Measurements from ENCODE around the gene LAMC2. TPM values are rescaled to one million over a fixed set of nuclear protein-coding genes. Genes with fewer than 3 reads are reported as not detected.

Gene LAMC2
- total RNA-seq, 1 donor from 2014 or later: 0.36 TPM

GRCh38 chr1:183263886-183264602 lies 78.0 kb downstream of the LAMC2 start:
- Mint-ChIP-seq H3K4me3 (no peak overlapping the region), H3K27me3 (ENCODE audit: insufficient read depth, low read depth) (no peaks in the 10 kb centered on the region), H3K9me3 (no peaks in the 10 kb centered on the region), H3K27ac (no peak overlapping the region), H3K36me3 (no peaks in the 10 kb centered on the region), H3K4me1 (peaks cover 8% of the 10 kb centered on the region)
- H4K20me1 ChIP-seq (ENCODE audit: low read depth): no peaks in the 10 kb centered on the region
- DNase-seq (ENCODE audit: low spot score): no peak
- H3K9me3 ChIP-seq (ENCODE audit: low read depth): no peaks in the 10 kb centered on the region
- H3F3A ChIP-seq (ENCODE audit: low read depth): no peaks in the 10 kb centered on the region
- H3K36me3 ChIP-seq: no peaks in the 10 kb centered on the region
- H2AFZ ChIP-seq (replicated peaks): no peak overlapping the region
- no peak overlapping the region for H3K4me2 ChIP-seq
- TF ChIP-seq EZH2phosphoT487 (IDR thresholded peaks at IDR 0.05): no peak
- TF ChIP-seq EZH2 (IDR thresholded peaks at IDR 0.05): no peak
- no peak for TF ChIP-seq CTCF (IDR thresholded peaks at IDR 0.05)
- H3K79me2 ChIP-seq (ENCODE audit: low read depth): no peaks in the 10 kb centered on the region
- H3K27me3 ChIP-seq: no peaks in the 10 kb centered on the region
- H3K4me1 ChIP-seq: no peaks in the 10 kb centered on the region
- H3K4me3 ChIP-seq: no peak overlapping the region
- no peak overlapping the region for H3K27ac ChIP-seq
- no peak overlapping the region for H3K9ac ChIP-seq

DNA sequence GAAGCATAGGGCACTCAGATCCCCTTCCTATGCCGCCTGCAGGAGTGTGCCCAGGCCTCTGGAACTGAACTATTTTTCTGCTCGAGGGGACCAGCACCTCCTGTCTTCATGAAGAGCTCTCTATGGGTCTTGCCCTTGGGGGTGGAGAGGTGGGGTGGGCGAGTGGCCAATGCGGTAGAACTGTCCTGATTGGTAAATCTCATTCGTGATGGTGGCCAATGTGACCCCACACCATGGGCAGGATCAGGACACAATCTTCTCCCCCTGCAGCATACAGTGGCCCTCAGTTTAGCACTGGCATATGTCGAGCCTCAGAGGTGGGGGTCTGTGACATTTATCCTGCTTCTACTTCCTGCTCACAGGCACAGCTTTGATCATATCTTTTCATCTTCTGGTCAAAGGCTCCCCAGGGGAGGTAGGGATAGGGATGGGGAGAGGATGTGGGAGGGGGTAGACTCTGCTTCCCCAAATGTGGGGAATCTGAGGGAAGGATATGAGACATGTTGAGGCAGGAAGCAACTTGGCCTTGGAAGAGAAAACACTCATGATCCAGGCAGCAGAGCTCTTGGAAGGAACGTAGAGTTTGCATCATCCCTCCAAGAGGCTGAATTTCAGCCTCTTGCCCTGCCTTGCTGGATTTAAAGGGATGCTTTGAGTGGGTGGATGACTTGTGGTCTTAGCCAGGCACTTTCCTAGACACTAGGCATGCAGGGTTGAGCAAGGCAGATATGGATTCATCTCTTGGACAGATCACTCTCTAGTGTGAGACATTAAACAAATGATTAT lies 81.8 kb downstream of the LAMC2 start:
- H3K9me3 Mint-ChIP-seq: no peaks in the 10 kb centered on the region
- H3K27ac Mint-ChIP-seq: no peak overlapping the region
- no peak overlapping the region for H3K4me3 ChIP-seq
- H3K79me2 ChIP-seq (ENCODE audit: low read depth): no peaks in the 10 kb centered on the region
- peaks cover 16% of the 10 kb centered on the region for H3K4me1 Mint-ChIP-seq
- H3K4me2 ChIP-seq: no peak overlapping the region
- DNase-seq (ENCODE audit: low spot score): no peak
- no peak overlapping the region for H3K4me3 Mint-ChIP-seq
- no peaks in the 10 kb centered on the region for H3F3A ChIP-seq (ENCODE audit: low read depth)
- no peak overlapping the region for H2AFZ ChIP-seq (replicated peaks)
- TF ChIP-seq EZH2 (IDR thresholded peaks at IDR 0.05) (no peak), CTCF (IDR thresholded peaks at IDR 0.05) (no peak), EZH2phosphoT487 (IDR thresholded peaks at IDR 0.05) (no peak)
- no peak overlapping the region for H3K27ac ChIP-seq
- H3K4me1 ChIP-seq: no peaks in the 10 kb centered on the region
- no peak overlapping the region for H3K9ac ChIP-seq
- H3K36me3 ChIP-seq: no peaks in the 10 kb centered on the region
- no peaks in the 10 kb centered on the region for H3K36me3 Mint-ChIP-seq
- H3K27me3 Mint-ChIP-seq (ENCODE audit: insufficient read depth, low read depth): no peaks in the 10 kb centered on the region
- no peaks in the 10 kb centered on the region for H4K20me1 ChIP-seq (ENCODE audit: low read depth)
- no peaks in the 10 kb centered on the region for H3K9me3 ChIP-seq (ENCODE audit: low read depth)
- H3K27me3 ChIP-seq: no peaks in the 10 kb centered on the region

- no peak overlapping the region for H3K4me3 ChIP-seq
- H3K36me3 ChIP-seq: no peaks in the 10 kb centered on the region
- no peak overlapping the region for H3K27ac Mint-ChIP-seq
- peak overlapping the region; percentile 30 for H2AFZ ChIP-seq (replicated peaks)
- H3K79me2 ChIP-seq (ENCODE audit: low read depth): no peaks in the 10 kb centered on the region
- H3F3A ChIP-seq (ENCODE audit: low read depth): no peaks in the 10 kb centered on the region
- no peak for TF ChIP-seq EZH2phosphoT487 (IDR thresholded peaks at IDR 0.05)
- TF ChIP-seq CTCF (IDR thresholded peaks at IDR 0.05): no peak
- TF ChIP-seq EZH2 (IDR thresholded peaks at IDR 0.05): no peak
- no peak for DNase-seq (ENCODE audit: low spot score)
- H3K4me2 ChIP-seq: no peak overlapping the region
- no peaks in the 10 kb centered on the region for H3K27me3 ChIP-seq
- H4K20me1 ChIP-seq (ENCODE audit: low read depth): no peaks in the 10 kb centered on the region
- H3K36me3 Mint-ChIP-seq: no peaks in the 10 kb centered on the region
- no peaks in the 10 kb centered on the region for H3K4me1 ChIP-seq
- no peak overlapping the region for H3K9ac ChIP-seq
- H3K4me1 Mint-ChIP-seq: peaks cover 16% of the 10 kb centered on the region
- no peaks in the 10 kb centered on the region for H3K27me3 Mint-ChIP-seq (ENCODE audit: insufficient read depth, low read depth)
- no peaks in the 10 kb centered on the region for H3K9me3 Mint-ChIP-seq
- H3K9me3 ChIP-seq (ENCODE audit: low read depth): no peaks in the 10 kb centered on the region
- no peak overlapping the region for H3K4me3 Mint-ChIP-seq
- H3K27ac ChIP-seq: no peak overlapping the region
Observed at GRCh38 chr1:183270541-183271141, 84.6 kb downstream of the LAMC2 start.

All from neural progenitor cell (in vitro differentiated cells).